ENCODE measurements around the gene SLC37A4. TPM values are rescaled to one million over a fixed set of nuclear protein-coding genes. Genes with fewer than 3 reads are reported as not detected.

The SLC37A4 gene
- total RNA-seq, 2 experiments from 2014 or later, result 5.2 to 6.6 TPM

DNA sequence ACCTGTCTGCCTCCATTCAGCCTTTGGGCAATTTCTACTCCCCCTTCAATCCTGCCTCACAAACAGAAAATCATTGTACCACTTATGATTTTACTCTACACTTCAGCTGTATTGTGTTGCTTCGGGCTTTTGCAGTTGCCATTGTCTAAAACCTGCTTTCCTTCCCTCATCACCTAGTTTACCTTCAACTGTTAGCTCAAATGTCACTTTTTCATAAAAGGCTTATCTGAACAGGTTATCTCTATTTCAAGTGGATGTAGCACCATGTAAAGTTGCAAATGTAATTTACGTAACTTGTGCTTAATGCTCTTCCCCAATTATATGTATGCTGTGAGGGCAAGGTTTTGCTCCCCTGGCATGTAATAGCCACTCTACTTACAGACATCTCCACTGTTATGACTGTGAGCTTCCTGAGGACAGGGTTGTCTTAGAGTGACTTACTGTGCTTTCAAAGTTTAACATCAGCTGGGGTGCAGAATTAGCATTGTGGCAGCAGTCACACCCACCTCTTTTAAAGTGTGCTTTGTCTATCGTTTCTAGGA, 18.0 kb downstream of the SLC37A4 start:
- ChIA-PET POLR2A (interaction anchor here (0.7 kb wide), 1 partner anchor 55 kb away, joined by 4 read pairs; the partner anchor contains the start of gene VPS11), CTCF (no interaction called here)
- Histone ChIP-seq H3K4me3 (ENCODE audit: low read length) (no peak overlapping the region), H3K4me1 (ENCODE audit: insufficient read depth, low read length) (peaks cover 20% of the 10 kb centered on the region), H3K27ac (ENCODE audit: low read depth in 1 of 2, low read length in 2 of 2) (no peak overlapping the region), H3K36me3 (ENCODE audit: insufficient read depth, low read length) (peaks cover 77% of the 10 kb centered on the region), H3K27me3 (ENCODE audit: control insufficient read depth in 1 of 2, insufficient read depth in 2 of 2, low read length in 2 of 2) (no peaks in the 10 kb centered on the region), H3K9me3 (ENCODE audit: control insufficient read depth in 1 of 2, insufficient read depth in 1 of 2, low read length in 2 of 2) (no peaks in the 10 kb centered on the region)
- ATAC-seq (ENCODE audit: poor library complexity) (no peak), DNase-seq (no peak)
- Mint-ChIP-seq H3K27ac (peak overlapping the region; percentile 19), H3K4me3 (no peak overlapping the region), H3K9me3 (no peaks in the 10 kb centered on the region), H3K4me1 (ENCODE audit: low read depth) (peaks cover 36% of the 10 kb centered on the region), H3K27me3 (no peaks in the 10 kb centered on the region), H3K36me3 (ENCODE audit: low read depth) (peaks cover 93% of the 10 kb centered on the region)
- intact Hi-C loops (cut with DNase I, micrococcal nuclease), result no loop called here
- TF ChIP-seq, protein P1, sequence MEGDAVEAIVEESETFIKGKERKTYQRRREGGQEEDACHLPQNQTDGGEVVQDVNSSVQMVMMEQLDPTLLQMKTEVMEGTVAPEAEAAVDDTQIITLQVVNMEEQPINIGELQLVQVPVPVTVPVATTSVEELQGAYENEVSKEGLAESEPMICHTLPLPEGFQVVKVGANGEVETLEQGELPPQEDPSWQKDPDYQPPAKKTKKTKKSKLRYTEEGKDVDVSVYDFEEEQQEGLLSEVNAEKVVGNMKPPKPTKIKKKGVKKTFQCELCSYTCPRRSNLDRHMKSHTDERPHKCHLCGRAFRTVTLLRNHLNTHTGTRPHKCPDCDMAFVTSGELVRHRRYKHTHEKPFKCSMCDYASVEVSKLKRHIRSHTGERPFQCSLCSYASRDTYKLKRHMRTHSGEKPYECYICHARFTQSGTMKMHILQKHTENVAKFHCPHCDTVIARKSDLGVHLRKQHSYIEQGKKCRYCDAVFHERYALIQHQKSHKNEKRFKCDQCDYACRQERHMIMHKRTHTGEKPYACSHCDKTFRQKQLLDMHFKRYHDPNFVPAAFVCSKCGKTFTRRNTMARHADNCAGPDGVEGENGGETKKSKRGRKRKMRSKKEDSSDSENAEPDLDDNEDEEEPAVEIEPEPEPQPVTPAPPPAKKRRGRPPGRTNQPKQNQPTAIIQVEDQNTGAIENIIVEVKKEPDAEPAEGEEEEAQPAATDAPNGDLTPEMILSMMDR (IDR thresholded peaks at IDR 0.05), result no peak

DNA sequence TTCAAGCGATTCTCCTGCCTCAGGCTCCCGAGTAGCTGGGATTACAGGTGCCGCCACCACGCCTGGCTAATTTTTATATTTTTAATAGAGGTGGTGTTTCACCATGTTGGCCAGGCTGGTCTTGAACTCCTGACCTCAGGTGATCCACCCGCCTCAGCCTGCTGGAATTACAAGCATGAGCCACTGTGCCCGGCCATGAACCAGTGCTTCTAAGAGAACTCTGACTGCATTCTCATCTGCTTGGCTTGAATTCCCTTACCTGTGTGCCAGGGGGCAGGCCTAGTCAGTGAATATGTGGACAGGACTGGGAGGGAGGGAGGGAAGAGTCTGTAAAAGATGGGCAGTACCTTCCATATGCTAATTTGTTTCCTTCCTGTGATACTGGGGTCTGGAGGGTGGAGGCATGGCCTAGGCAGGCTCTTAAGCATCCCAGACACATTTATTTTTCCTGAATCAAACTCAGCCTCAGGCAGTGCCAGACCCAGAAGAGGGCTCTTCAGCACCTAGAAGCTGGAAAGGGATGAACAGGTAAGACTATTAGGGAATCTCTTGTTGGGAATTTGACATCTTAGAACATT, 19.1 kb downstream of the SLC37A4 start:
- Mint-ChIP-seq H3K36me3 (ENCODE audit: low read depth) (peaks cover 92% of the 10 kb centered on the region), H3K27me3 (no peaks in the 10 kb centered on the region), H3K4me3 (no peak overlapping the region), H3K27ac (no peak overlapping the region), H3K4me1 (ENCODE audit: low read depth) (peaks cover 24% of the 10 kb centered on the region), H3K9me3 (no peaks in the 10 kb centered on the region)
- TF ChIP-seq, protein P1 (IDR thresholded peaks at IDR 0.05), result no peak
- Histone ChIP-seq H3K9me3 (ENCODE audit: control insufficient read depth in 1 of 2, insufficient read depth in 1 of 2, low read length in 2 of 2) (no peaks in the 10 kb centered on the region), H3K27me3 (ENCODE audit: control insufficient read depth in 1 of 2, insufficient read depth in 2 of 2, low read length in 2 of 2) (no peaks in the 10 kb centered on the region), H3K4me3 (ENCODE audit: low read length) (no peak overlapping the region), H3K27ac (ENCODE audit: low read depth in 1 of 2, low read length in 2 of 2) (no peak overlapping the region), H3K4me1 (ENCODE audit: insufficient read depth, low read length) (peaks cover 9% of the 10 kb centered on the region), H3K36me3 (ENCODE audit: insufficient read depth, low read length) (peaks cover 86% of the 10 kb centered on the region)
- ChIA-PET CTCF (no interaction called here), POLR2A (interaction anchor here (1.5 kb wide), 1 partner anchor 14 kb away, joined by 4 read pairs; the partner anchor contains the start of gene CENATAC)
- ATAC-seq (ENCODE audit: poor library complexity), result no peak
- no peak for DNase-seq
- intact Hi-C loops (cut with DNase I, micrococcal nuclease), result no loop called here

DNA sequence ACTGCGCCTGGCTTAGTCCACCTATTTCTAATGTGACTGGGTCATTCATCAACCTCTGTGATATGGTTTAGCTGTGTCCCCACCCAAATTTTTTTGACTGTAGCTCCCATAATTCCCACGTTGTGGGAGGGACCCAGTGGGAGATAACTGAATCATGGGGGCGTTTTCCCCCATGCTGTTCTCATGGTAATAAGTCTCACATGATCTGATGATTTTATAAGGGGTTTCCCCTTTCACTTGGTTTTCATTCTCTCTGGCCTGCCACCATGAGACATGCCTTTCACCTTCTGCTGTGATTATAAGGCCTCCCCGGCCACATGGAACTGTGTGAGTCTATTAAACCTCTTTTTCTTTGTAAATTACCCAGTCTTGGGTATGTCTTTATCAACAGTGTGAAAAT, 24.0 kb downstream of the SLC37A4 start:
- peaks cover 76% of the 10 kb centered on the region for H3K36me3 ChIP-seq (ENCODE audit: insufficient read depth, low read length)

More for the DNA sequence above, 24.0 kb downstream of the SLC37A4 start:
- Histone ChIP-seq H3K4me1 (ENCODE audit: insufficient read depth, low read length) (no peaks in the 10 kb centered on the region), H3K27me3 (ENCODE audit: control insufficient read depth in 1 of 2, insufficient read depth in 2 of 2, low read length in 2 of 2) (no peaks in the 10 kb centered on the region), H3K9me3 (ENCODE audit: control insufficient read depth in 1 of 2, insufficient read depth in 1 of 2, low read length in 2 of 2) (no peaks in the 10 kb centered on the region), H3K27ac (ENCODE audit: low read depth in 1 of 2, low read length in 2 of 2) (no peak overlapping the region), H3K4me3 (ENCODE audit: low read length) (no peak overlapping the region)
- CTCF ChIA-PET, result no interaction called here
- H3K36me3 Mint-ChIP-seq (ENCODE audit: low read depth), result peaks cover 86% of the 10 kb centered on the region
- no peaks in the 10 kb centered on the region for H3K9me3 Mint-ChIP-seq
- H3K27me3 Mint-ChIP-seq, result no peaks in the 10 kb centered on the region
- intact Hi-C loops (cut with DNase I, micrococcal nuclease), result no loop called here
- ATAC-seq (ENCODE audit: poor library complexity) (no peak), DNase-seq (no peak)
- TF ChIP-seq, protein P1 (IDR thresholded peaks at IDR 0.05), result no peak
- H3K4me3 Mint-ChIP-seq, result no peak overlapping the region
- peaks cover 3% of the 10 kb centered on the region for H3K4me1 Mint-ChIP-seq (ENCODE audit: low read depth)
- H3K27ac Mint-ChIP-seq, result no peak overlapping the region
- POLR2A ChIA-PET, result interaction anchor here (1.6 kb wide), 1 partner anchor 11 kb away, joined by 4 read pairs; the partner anchor contains the start of gene RPS25
